Breast epithelium (tissue), 3 donors: ENCODE data around the gene COQ8B.

Source experiments
- CTCF ChIP-seq, 3 donors: fragments of 450-650 bp; IDR thresholded peaks; one replicate each; pipeline ENCODE4 v1.5.1; 2016 to 2017; ENCODE audit warnings: antibody characterized with exemption in 3 of 3, mild to moderate bottlenecking in 3 of 3, moderate library complexity in 3 of 3
- POLR2A ChIP-seq: fragments of 450-650 bp; IDR thresholded peaks from one replicate; pipeline ENCODE4 v1.6.1; 2016; ENCODE audit warnings: antibody characterized with exemption, mild to moderate bottlenecking, moderate library complexity
- POLR2AphosphoS5 ChIP-seq, 3 donors: sonication (generic); formaldehyde crosslinking; IDR thresholded peaks; one replicate each; pipeline ENCODE4 v1.6.1; 2017; ENCODE audit warnings: antibody characterized with exemption in 3 of 3

GRCh38 chr19:40662925-40663694 is 53.6 kb downstream of the COQ8B start:
- TF ChIP-seq POLR2AphosphoS5 (IDR thresholded peaks at IDR 0.05), result peak; percentile 78 to 81 (median 80)
- TF ChIP-seq CTCF (IDR thresholded peaks at IDR 0.05), result peak in 2 of 3 donors; percentile 99
- no peak for TF ChIP-seq POLR2A
